Hepatocyte (in vitro differentiated cells): ENCODE measurements around the gene FILIP1L.

Source experiments
- EZH2 ChIP-seq: fragments of 200-600 bp; sonication (generic); IDR thresholded peaks from 2 replicates; pipeline ENCODE4 v1.6.1; 2016; ENCODE audit warnings: antibody characterized with exemption, mild to moderate bottlenecking, borderline replicate concordance
- EZH2phosphoT487 ChIP-seq: fragments of 200-600 bp; sonication (generic); IDR thresholded peaks from one replicate; pipeline ENCODE4 v1.6.1; 2018; ENCODE audit warnings: antibody characterized with exemption, mild to moderate bottlenecking, low read depth, moderate library complexity; ENCODE audit not compliant: unreplicated experiment, severe bottlenecking
- TF ChIP-seq, protein P1 (sequence below): fragments of 200-600 bp; sonication (generic); IDR thresholded peaks from 2 replicates; pipeline ENCODE4 v1.5.1; 2016; ENCODE audit warnings: antibody characterized with exemption, mild to moderate bottlenecking; ENCODE audit not compliant: poor library complexity

DNA sequence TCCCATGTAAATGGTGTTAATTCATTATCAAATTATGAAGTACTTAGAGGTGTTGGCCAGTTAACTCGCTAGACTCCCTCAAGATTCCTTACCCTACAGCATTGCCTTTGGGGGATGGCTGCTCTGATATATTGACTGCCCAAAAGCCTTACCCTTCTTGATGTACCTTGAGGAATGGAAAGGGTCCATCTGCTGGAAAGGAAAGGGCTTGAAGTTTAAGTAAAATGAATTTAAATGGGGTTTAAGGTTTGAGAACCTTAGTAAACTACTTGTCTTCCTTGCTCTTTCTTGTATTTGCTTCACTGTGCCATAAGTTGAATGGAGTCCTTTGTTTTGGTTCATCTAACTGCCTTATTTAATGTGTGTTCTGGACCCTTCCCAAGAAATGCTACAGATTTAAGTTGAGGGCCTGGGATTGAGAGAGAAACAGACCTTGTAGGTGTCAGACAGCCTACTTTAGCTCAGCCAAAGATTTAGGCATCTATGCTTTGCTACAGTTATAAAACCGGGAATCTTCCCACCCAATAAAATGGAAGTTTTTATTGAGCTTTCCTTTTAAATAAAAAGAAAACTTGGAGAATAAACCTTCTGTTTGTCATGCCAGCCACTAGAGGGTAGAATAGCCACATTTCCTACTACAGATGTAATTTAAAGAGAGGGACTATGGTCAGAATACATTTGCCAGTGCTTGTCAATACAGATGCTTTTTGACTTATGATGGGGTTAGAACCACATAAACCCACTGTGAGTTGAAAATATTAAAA, 271.3 kb downstream of the FILIP1L start:
- TF ChIP-seq, protein P1, sequence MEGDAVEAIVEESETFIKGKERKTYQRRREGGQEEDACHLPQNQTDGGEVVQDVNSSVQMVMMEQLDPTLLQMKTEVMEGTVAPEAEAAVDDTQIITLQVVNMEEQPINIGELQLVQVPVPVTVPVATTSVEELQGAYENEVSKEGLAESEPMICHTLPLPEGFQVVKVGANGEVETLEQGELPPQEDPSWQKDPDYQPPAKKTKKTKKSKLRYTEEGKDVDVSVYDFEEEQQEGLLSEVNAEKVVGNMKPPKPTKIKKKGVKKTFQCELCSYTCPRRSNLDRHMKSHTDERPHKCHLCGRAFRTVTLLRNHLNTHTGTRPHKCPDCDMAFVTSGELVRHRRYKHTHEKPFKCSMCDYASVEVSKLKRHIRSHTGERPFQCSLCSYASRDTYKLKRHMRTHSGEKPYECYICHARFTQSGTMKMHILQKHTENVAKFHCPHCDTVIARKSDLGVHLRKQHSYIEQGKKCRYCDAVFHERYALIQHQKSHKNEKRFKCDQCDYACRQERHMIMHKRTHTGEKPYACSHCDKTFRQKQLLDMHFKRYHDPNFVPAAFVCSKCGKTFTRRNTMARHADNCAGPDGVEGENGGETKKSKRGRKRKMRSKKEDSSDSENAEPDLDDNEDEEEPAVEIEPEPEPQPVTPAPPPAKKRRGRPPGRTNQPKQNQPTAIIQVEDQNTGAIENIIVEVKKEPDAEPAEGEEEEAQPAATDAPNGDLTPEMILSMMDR, result peak; percentile 81
- TF ChIP-seq EZH2 (no peak), EZH2phosphoT487 (no peak)
